Stimulated activated CD8-positive, alpha-beta memory T cell treated with anti-CD3 and anti-CD28 coated beads, Interleukin-7, amount 100 ng/mL, for 4 hours (primary cell): ENCODE data around the gene OMP.

Experiments
- DNase-seq, 2 donors: peaks; one replicate each; pipeline ENCODE4 v3.0.0-alpha.2; 2020; ENCODE audit warnings: low read depth in 2 of 2

The OMP gene

DNA sequence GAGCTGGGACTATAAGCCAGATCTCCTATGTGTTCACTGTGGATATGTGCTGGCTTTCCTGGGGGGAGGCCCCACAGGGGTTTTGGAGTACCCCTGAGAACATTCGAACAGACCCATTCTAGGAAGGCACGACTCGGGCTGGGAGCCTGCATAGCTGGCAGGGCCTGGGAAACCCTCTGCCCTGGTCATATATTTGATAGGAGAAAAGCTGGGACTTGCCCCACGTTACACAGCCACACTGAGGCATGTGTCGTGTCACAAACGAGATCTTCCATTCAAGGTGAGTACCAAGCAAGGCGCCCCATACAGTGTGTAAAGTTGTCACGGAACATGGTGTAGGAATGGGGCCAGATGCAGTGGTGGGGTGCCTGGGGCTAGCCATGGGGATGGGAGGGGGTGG is 36.6 kb downstream of the OMP start:
- DNase-seq, result no peak

DNA sequence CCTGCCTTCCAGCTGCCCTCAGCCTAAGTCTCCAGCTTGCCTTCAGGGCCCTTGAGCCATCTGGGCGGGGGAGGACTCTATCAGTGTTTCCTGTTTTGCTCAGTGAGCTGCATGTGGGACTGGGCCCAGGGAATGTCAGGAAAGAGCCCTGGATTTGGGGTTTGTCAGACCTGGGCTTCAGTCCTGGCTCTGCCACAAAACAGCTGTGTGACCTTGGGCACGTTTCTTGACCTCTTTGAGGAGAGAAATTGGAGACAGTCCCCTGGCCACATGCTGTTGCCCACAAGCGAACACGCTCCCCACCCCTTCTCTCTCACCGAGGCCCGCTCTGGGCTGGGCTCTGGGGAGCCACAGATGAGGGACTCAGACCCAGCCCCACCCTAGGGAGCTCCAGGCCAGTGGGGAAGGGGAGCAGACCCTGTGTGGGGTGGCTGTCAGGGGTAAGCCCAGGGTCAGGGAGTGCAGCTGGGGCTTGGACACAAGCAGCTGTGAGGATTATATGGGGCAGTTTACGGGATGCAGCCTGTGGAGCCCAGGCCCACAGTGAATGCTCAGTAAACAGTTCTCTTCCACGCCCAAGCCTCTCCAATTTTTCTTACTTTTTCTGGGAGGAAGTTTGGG is 37.7 kb downstream of the OMP start:
- DNase-seq, result no peak

DNA sequence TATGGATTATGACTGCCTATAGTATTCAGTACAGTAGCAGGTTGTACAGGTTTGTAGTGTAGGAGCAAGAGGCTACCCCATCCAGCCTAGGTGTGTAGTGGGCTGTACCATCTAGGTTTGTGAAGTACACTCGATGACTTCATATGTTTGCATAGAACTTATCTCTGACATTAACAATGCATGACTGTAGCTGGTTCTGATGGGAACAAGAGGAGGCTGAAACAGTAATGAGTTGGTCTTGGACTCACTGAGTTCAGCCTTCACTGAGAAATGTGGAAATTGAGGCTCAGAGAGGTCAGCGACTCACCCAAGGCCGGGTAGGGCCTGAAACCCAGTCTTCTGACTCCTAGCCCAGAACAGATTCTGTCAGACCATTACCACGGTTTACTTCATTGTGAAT is 38.4 kb downstream of the OMP start:
- DNase-seq, result no peak

DNA sequence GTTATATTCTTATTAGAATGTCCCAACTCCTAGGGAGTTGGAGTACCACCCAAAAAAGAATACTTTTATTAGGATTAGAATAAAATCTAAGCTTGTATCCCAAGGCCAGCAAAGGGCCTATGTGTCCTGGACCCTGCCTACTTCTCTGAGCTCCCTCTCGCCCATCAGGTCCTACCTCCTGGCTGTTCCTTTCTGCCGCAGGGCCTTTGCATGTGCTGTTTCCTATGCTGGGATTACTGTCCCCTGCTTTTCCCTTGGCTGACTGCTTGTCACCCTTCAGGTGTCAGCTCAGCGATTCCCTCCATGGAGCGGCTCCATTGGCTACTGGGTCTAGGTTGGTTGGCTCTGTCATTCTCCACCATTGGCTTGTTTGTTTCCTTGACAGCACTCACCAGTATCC is 38.8 kb downstream of the OMP start:
- no peak for DNase-seq

DNA sequence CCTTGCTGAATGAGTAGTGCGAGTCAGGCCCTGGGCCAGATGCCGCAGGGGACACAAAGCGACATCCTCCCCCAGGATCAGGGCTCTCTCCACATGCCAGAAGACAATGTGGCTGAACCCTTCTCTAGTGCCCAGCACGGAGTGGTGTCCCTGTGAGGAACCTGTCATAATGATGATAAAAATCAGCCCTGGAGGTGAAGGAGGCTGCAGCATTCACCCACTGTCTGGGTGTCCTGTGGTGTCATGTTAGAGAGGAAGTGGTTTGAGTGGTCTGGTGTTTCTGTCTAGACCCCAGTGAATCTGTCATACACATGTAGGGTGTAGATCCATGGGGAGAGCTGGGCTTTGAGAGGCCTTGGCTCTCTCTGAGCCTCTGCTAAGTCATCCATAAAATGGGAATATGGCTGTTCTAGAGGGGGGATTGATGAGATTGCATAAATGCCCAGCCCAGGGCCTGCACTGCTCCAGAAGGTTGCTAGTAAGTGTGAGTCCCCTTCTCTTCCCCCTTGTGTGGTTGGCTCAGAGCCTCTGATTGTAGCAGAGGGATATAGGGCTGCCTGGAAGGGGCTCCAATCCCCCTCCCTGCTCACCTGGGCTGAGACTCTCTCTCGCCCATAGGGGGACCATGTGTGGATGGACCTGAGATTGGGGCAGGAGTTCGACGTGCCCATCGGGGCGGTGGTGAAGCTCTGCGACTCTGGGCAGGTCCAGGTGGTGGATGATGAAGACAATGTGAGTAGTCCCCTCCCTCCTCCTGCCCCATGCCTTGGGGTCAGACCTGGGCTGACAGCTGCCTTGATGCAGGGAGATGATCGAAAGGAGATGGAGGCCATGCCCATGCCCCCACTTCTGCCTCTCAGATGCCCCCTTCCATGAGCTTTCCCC is 39.7 kb downstream of the OMP start:
- DNase-seq, result no peak

DNA sequence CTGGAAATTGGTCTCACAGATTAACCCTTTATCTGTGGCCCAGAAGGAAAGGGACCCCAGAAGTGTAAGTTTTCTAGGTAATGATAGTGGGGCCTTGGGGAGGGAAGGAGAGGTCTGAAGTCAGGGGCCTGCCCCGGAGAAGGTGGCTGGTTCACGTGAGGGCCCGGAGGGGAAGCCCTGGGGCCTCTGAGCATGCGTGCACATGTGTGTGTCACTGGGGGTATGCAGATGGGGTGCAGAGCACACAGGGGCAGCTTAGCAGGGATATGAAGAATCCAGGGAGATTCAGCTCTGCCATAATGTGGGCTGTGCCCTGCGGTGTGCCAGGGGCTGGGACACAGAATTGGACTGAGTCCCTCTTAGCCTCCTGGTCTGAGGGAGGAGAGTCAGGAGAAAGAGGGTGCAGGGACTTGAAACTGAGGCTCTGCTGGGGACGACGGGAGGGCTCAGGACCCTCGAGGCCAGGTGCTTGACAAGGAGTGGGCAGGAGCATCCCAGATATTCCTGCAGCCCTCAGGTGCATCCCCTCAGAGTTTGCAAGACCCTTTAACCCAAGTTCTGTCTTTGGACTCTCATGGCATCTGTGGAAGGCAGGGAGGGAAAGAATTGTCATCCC is 40.9 kb downstream of the OMP start:
- no peak for DNase-seq

DNA sequence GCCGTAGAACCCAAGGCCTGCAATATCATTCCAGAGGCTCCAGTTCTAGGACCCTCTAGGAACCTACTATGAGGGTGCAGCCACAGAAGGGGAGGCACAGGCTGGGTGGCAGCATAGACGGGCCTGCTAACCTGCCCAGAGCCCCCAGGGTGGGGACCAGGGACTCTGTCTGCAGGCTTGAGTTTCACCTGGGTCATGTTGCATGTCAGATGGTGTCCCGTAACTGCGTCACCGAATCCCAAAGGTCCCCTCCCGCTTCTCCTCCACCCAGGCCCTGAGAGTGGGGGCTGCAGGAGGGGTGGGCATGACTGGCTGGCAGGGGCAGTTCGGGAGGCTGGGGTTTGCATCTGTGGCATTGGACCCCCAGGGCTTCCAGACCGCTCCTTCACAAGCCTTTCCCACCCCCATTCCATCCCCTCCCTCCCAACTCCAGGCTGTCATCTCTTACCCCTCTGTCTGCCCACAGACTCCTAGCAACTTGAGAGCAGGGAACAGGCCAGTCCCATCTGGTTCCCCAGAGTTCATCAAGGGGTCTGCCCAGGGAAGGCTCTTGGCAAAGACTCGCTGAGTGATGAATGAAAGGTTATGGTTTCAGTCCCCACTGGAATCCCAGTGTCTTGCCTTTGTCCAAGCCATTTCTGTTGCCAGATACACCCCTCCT is 41.7 kb downstream of the OMP start:
- no peak for DNase-seq

DNA sequence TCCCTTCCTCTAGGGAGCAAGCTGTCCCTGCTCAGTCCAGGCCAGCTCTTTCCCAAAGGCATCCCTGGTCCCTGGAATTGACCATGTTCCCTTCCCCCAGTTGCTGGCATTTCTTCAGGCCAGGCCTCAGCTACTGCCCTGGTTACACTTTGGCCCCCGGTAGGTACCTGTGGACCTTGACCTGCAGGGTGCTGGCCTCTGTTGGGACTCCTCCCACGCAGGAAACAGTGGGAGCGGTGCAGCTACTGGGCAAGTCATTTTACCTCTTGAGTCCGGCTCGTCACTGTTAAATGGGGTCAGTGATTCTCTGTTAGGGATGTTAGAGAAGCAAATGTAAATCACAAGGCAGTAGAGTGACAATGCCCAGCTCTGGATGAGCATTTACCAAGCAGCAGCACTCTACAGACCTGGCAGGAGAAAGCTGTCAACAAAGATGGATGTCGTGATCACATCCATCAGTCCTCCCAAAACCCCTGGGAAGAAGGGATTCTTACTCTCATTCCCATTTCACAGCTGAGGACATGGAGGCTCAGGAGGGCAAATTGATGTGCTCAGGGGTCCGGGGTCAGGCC is 42.3 kb downstream of the OMP start:
- DNase-seq, result no peak

DNA sequence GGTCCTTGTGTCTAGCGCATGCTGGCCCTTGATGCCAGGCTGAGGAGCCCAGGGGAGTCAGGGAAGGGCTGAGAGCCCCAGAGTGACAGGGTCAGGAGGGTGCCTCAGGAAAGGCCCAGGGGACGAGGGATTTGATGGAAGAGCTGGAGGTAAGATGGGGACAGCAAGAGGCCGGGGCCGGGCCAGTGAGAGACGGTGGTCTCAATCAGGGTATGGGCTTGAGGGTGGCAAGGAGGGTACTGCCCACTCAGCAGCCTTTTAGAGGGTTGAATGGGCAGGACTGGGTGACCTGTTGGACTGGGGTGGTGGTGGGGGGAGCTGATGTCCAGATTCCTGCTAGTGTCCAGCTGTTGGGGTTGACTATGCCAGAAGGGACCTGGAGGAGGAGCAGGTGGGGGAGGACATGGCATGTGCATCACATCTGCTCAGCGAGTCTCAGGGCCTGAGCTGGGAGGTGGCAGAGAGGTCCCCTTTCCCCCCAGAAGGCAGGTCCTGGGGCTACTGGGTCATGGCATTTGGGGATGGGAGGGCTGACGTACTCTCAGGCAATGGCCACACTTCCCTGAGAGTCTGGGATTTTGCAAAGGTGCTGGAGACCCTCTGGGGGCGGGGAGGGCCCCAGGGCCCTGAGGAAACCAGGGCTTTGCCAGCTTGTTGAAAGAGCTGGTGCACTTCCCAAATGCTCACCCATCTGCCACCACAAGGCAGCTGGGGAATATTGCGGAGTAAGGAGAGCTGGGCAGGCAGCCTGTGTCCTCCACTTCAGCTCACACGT is 43.8 kb downstream of the OMP start:
- DNase-seq, result no peak

DNA sequence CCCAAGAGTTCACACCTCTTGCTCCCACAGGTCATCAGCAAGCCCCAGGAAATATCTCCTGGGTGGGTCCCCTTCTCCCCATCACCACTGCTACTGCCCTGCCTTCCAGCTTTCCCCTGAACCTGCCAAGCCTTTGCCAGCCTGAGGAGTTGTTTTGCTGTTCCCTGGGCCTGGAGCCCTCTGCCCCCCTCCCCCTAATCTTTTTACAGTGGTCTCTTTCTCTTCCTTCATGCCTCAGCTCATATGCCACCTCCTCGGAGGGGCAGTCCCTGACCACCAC is 44.3 kb downstream of the OMP start:
- DNase-seq, result no peak

DNA sequence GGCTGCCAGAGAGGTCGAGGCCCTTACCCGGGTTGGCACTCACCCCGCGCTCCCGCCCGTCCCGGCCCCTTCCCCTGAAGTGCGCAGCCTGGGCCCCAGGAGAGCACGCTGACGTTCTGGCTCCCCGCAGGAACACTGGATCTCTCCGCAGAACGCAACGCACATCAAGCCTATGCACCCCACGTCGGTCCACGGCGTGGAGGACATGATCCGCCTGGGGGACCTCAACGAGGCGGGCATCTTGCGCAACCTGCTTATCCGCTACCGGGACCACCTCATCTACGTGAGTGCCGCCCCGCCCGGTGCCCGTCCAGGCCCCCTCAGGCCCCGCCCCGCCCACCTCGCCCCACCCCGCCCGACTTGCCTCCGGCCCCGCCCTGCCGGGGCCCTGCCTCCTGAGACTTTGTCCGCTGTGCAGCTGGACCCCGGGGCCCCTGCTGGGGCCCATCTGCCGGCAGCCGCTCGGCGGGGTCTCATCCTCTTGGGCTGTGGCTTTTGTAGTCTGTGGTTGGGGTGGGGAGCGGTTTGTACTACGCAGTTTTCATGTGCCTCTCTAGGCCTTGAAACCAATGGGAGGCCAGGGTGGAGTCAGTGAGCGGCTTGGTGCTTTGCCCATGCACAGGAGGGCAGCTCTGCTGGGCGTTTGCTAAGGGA is 45.2 kb downstream of the OMP start:
- peak in 1 of 2 donors; percentile 22 for DNase-seq

DNA sequence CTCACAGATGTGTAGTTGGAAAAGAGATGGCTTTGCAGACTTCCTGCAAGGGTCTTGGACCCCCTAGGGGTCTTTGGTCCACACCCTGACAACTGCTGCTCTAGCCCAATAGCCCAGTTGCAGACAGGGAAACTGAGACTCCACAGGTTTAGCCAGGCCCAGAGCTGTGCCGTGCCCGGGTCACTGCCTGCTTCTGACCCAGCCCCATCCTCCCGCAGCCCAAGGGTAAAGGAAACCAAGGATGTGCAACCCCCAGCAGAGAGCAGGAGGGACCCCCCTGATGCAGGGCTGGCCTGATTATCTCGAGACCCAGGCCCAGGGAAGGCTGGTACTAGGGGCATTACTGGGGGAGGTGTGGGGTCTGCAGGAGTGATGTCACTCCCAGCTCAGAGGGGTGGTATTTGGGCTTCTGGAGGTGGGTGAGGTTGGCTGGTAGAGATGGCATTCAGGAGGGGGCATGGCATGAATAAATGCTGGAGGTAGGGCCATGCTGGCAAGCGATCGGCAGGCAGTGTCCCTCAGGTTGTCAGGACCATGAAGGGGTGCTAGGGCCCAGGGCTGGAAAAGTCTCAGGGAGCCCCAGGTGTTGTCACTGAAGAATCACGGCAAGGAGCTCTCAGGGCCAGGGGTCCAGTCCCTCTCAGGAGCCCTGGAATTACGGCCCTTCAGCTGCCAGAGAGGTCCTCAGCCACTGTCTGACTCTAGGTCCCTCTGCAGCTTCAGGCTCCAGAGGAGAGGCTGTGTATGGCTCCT is 46.5 kb downstream of the OMP start:
- no peak for DNase-seq

DNA sequence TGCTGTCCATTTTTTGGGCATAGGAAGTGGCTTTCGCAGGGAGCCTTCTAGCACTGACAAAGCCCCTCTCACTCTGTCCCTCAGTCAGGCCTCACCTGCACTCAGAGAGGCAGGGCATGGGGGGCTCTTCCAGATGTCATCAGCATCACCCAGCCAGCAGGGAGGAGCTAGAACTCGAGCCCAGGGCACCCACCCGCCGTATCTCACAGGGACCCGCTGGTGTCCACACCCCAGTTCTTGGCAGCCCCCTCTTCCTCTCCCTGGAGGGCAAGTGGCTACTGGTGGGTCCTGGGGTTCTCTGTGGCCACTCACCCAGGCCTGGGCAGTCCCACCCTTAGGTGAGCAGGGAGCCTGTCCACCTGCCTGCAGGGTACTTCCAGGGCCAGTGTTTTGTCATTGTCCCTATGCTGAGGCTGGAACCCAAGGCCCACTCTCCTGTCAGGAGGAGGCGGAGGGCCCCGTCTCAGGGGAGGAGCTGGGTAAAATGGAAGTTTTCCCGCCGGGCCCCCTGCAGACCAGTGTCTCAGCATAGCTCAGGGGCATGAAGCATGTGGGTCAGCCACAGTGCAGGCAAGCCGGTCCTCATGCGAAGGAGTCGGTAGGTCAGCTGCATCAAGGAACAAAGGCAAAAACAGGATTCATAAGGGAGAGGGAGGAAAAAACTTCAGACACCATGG is 47.2 kb downstream of the OMP start:
- no peak for DNase-seq

DNA sequence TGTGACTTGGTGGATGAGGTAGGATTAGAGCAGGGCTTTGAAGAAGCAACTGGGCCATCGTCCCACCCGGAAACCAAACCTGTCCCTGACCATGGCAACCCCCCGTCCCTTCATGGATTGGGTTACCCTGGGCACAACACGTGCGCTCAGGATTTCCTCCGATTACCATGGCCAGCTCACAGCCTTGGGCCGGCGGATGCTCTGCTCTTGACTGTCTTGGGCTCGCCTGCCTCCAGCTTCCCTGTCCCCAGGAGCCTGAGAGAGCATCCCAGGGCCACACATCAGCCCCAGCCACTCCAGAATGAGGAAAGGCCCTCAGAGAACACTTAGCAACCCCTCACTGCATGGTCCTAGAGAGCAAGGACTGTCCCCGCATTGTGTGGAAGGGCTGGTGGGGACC is 48.2 kb downstream of the OMP start:
- DNase-seq, result no peak

DNA sequence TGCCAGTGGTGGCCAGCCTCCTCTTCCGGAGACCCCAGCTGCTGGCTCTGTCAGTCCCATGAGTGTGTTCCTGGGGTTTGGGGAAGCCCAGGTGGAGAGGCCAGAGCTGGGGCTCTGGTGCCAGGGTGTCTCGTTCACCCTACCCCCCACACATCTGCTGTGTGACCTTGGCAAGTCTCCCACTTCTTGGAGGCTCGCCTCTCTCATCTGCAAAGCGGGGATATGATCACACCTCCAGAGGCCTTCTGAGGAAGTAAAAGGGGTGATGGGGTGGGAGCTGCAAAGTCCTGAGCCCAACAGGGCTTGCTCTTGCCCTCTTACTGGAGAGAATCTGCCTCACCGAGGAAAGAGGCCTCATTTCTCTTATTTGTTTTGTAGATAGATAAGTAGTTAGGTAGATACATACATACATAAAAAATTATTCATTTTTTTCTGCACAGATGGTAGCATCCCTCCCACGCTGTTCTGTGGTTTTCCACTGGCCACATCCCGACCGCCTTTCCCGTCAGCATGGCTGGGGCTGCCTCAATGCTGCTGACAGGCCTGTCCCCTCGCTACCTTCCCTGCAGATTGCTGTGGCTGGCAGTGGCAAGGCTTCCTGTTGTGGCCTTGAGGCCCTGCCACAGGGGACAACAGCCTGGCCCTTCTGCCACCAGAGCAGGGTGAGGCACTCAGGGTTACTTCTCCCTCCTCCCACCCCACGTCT is 49.3 kb downstream of the OMP start:
- DNase-seq, result peak; percentile 19 to 38

DNA sequence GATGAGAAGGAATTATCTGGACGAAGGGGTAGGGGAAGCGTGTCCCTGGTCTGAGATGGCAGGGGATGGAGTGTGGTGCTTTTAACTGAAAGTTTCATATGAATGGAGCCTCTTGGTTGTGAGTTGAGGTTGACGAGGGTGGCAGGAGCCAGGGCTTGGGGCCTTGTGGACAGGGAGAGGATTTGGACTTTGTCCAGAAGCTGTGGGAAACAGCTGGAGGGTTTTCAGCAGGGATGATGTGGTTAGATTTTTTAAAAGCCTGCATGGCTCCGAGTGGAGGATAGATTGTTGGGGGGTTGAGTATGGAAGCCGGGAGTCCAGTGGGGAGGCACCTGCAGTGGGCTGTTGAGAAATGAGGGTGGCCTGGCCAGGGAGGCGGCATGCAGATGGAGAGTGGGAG is 50.2 kb downstream of the OMP start:
- no peak for DNase-seq
